Measurements from ENCODE around the gene ADH1C. TPM values are rescaled to one million over a fixed set of nuclear protein-coding genes. Genes with fewer than 3 reads are reported as not detected.
"Not testable (repeated sequence)": the region's sequence is repeated elsewhere in the genome, so short reads cannot be mapped to it uniquely, and the experiment has no call there.

The ADH1C gene
- total and polyA plus RNA-seq, 8 donors, result 8.3 to 37.6 (median 13.3) TPM

DNA sequence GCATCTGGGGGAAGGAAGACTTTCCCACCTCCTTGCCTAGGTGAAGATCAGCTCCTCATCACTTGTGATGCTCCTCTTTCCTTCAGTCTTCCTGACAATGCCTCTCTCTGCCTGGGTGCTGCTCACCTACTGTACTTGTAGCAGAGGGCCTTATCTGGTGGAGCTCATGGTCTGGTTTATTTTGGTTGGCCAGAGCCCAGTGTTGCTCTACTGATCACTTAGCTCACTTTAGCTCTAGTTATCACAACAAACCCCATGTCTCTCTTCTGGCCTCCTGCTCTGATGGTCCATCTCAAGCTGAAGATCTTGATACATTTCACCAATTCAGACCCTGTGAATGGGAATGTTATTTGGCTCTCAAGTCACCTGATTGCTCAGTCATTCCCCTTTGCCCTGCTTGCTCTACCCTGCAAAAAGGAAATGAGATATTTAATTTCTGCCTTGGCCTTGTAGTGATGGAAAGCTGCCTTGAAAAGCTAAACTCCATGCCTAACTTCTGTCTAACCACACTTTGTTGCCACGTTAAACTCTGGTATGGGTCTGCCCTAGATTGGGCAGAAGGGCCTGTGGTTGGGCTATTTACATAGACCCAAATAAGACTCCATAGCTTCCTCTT is 30.3 kb upstream of the ADH1C start:
- H3K4me1 ChIP-seq, result peaks cover 0 to 15% (median 6%) of the 10 kb centered on the region in 3 donors
- WGBS, 2 donors, result 4 to 36% methylated on average over 1 of the region's 1 CpG
- peak; percentile 41 to 67 (median 62) for ATAC-seq
- H3K27ac ChIP-seq, result peak overlapping the region in 1 of 4 donors; percentile 35
- no peaks in the 10 kb centered on the region for H3K36me3 ChIP-seq
- H3K9me3 ChIP-seq, result no peaks in the 10 kb centered on the region
- TF ChIP-seq, protein P1, sequence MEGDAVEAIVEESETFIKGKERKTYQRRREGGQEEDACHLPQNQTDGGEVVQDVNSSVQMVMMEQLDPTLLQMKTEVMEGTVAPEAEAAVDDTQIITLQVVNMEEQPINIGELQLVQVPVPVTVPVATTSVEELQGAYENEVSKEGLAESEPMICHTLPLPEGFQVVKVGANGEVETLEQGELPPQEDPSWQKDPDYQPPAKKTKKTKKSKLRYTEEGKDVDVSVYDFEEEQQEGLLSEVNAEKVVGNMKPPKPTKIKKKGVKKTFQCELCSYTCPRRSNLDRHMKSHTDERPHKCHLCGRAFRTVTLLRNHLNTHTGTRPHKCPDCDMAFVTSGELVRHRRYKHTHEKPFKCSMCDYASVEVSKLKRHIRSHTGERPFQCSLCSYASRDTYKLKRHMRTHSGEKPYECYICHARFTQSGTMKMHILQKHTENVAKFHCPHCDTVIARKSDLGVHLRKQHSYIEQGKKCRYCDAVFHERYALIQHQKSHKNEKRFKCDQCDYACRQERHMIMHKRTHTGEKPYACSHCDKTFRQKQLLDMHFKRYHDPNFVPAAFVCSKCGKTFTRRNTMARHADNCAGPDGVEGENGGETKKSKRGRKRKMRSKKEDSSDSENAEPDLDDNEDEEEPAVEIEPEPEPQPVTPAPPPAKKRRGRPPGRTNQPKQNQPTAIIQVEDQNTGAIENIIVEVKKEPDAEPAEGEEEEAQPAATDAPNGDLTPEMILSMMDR (IDR thresholded peaks at IDR 0.05), result no peak
- no peak for FAIRE-seq
- intact Hi-C loops (cut with DNase I), result no loop called here
- H3K27me3 ChIP-seq, result no peaks in the 10 kb centered on the region
- no peak for DNase-seq
- H3K4me3 ChIP-seq, result no peak overlapping the region

DNA sequence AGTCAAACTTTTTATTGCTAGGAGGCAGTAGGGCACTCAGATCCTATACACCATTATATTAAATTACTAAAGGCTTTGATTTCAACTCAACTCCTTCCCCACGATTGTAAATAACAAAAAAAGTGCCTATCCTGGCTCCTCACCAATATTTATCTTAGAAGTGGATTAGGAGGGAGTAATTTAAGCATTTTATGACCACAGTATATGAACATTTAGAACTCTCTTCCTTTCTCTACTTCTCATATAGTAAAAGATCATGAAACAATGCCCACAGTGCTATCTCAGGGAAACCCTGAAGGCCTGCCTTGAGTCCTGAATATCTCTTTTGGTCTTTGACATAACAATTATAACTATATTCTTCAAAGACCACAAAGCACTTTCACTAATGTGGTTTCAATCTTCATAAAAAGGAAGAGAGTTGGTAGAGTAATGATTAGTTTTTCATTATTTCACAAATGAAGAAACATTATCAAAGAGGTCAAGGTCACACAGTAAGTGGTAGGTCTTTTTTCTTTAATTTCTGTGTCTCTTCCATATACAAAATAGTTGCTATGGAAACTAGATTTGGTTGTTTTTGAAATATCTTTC is 29.1 kb upstream of the ADH1C start:
- intact Hi-C loops (cut with DNase I), result no loop called here
- no peak overlapping the region for H3K27ac ChIP-seq
- FAIRE-seq (no peak), DNase-seq (no peak), ATAC-seq (no peak)
- peaks cover 0 to 15% (median 6%) of the 10 kb centered on the region in 3 donors for H3K4me1 ChIP-seq
- TF ChIP-seq, protein P1 (IDR thresholded peaks at IDR 0.05), result no peak
- no peaks in the 10 kb centered on the region for H3K9me3 ChIP-seq
- WGBS, 2 donors, result 14 to 17% methylated on average over 1 of the region's 1 CpG
- no peaks in the 10 kb centered on the region for H3K27me3 ChIP-seq
- H3K36me3 ChIP-seq, result no peaks in the 10 kb centered on the region
- no peak overlapping the region for H3K4me3 ChIP-seq

DNA sequence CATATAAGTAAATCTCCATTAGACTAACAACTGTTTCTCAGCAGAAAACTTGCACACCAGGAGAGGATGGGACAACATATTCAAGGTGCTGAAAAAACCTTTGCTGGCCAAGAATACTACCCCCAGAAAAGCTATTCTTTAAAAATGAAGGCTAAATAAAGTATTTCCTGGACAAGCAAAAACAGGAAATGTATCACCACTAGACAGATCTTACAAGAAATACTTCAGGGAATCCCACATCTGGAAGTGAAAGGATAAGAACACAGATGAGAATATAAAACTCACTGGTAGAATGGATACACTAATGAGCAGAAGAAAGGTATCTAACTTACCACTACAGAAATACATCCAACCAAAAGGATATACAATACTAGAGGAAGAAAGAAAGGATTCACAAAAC is 27.0 kb upstream of the ADH1C start:
- Histone ChIP-seq H3K27me3 (no peaks in the 10 kb centered on the region), H3K4me3 (no peak overlapping the region), H3K27ac (no peak overlapping the region), H3K4me1 (peaks cover 0 to 15% (median 6%) of the 10 kb centered on the region in 3 donors), H3K9me3 (no peaks in the 10 kb centered on the region), H3K36me3 (no peaks in the 10 kb centered on the region)
- FAIRE-seq, result no peak
- intact Hi-C loops (cut with DNase I), result no loop called here
- no peak for DNase-seq
- TF ChIP-seq, protein P1 (IDR thresholded peaks at IDR 0.05), result no peak
- no peak for ATAC-seq

DNA sequence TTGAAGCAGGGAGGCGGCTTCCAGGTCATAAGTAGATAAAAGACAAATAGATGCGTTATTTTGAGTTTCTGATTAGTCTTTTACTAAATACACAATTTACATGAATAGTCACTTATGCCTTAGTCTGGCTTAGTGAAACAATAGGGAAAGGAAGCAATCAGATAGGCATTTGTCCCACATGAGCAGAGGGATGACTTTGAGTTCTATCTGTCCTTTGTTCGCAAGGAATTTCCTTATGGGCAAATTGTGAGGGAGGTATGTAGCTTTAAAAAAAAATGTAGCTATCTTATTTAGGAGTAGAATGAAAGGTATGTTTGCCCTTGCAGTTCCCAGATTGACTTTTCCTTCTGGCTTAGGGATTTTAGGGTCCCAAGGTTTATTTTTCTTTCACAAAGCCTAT is 26.3 kb upstream of the ADH1C start:
- DNase-seq (no peak), FAIRE-seq (no peak), ATAC-seq (no peak)
- Histone ChIP-seq H3K36me3 (no peaks in the 10 kb centered on the region), H3K4me3 (no peak overlapping the region), H3K4me1 (peaks cover 0 to 11% (median 4%) of the 10 kb centered on the region in 3 donors), H3K9me3 (no peaks in the 10 kb centered on the region), H3K27me3 (no peaks in the 10 kb centered on the region), H3K27ac (no peak overlapping the region)
- intact Hi-C loops (cut with DNase I), result no loop called here
- WGBS, 2 donors, result 94 to 95% methylated on average over 3 of the region's 3 CpGs
- TF ChIP-seq, protein P1 (IDR thresholded peaks at IDR 0.05), result no peak

DNA sequence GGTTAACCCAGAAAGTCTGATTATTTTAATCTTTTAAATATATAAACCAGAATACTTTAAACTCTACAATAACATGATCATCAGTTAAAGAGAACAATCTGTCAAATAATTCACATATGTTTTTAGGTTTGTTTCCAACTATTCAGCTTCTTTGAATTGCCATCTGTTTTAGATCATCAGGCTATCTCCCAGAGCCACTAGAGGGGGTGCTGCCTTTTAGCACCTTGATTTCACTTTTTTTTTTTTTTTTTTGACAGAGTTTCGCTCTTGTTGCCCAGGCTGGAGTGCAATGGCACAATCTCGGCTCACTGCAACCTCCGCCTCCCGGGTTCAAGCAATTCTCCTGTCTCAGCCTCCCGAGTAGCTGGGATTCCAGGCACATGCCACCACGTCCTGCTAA is 24.8 kb upstream of the ADH1C start:
- H3K27me3 ChIP-seq; intact Hi-C loops (cut with DNase I); H3K9me3 ChIP-seq; H3K4me3 ChIP-seq; DNase-seq; FAIRE-seq; H3K27ac ChIP-seq; ATAC-seq; H3K36me3 ChIP-seq; H3K4me1 ChIP-seq: not testable (repeated sequence)
- 65 to 80% methylated on average over 5 to 6 of the region's 6 CpGs for WGBS, 2 donors
- TF ChIP-seq, protein P1 (IDR thresholded peaks at IDR 0.05), result peak in 1 of 4 donors; percentile 13

DNA sequence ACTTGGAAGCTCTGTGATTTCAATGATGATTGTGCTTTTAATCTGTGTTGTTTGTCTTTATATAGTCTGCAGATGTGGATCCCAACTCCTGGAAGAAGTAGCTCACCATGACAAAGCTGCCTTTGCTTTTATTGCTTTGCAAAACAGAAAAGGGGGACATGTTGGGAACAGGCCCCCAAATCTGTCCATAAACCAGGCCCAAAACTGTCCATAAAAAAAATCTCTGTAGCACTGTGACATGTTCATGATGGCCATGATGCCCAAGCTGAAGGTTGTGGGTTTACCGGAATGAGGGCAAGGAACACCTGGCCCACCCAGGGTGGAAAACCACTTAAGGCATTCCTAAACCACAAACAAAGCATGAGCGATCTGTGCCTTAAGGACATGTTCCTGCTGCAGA is 19.9 kb upstream of the ADH1C start:
- H3K4me3 ChIP-seq; H3K36me3 ChIP-seq; FAIRE-seq; H3K9me3 ChIP-seq; intact Hi-C loops (cut with DNase I); DNase-seq; H3K27me3 ChIP-seq; ATAC-seq; H3K27ac ChIP-seq; H3K4me1 ChIP-seq: not testable (repeated sequence)
- WGBS, 2 donors, result 95 to 98% methylated on average over 2 of the region's 2 CpGs

DNA sequence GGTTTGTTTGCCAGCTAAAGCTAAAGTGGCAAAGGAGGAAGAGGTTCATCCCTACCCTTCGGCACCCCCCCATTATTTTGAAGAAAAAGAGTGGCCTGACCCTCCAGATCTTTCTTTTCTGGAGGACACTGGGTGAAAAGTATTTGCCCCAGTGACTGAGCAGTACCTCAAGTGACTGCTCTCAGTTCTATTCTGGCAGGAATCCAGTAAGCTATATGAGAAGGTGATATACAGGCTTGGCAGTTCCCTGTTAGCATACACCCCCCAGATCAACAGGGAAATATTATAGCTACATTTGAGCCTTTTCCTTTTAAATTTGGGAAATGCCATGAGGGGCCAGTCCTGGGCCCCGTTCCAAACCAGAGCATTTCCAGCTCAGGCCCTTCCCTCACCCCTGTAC is 15.3 kb upstream of the ADH1C start:
- H3K4me1 ChIP-seq; DNase-seq; FAIRE-seq; intact Hi-C loops (cut with DNase I); H3K36me3 ChIP-seq; H3K9me3 ChIP-seq; H3K27ac ChIP-seq; ATAC-seq; H3K4me3 ChIP-seq; H3K27me3 ChIP-seq: not testable (repeated sequence)
- 75 to 88% methylated on average over 2 of the region's 2 CpGs for WGBS, 2 donors

All from pancreas (tissue), 10 donors.